LNCAP (cell line): Measurements from ENCODE around the gene ZNF282.

Experiments used
- TF ChIP-seq, protein P1 (sequence below): fragments of 450-650 bp; IDR thresholded peaks from 2 replicates; pipeline ENCODE4 v1.5.1; 2017; ENCODE audit warnings: mild to moderate bottlenecking

The ZNF282 gene

DNA sequence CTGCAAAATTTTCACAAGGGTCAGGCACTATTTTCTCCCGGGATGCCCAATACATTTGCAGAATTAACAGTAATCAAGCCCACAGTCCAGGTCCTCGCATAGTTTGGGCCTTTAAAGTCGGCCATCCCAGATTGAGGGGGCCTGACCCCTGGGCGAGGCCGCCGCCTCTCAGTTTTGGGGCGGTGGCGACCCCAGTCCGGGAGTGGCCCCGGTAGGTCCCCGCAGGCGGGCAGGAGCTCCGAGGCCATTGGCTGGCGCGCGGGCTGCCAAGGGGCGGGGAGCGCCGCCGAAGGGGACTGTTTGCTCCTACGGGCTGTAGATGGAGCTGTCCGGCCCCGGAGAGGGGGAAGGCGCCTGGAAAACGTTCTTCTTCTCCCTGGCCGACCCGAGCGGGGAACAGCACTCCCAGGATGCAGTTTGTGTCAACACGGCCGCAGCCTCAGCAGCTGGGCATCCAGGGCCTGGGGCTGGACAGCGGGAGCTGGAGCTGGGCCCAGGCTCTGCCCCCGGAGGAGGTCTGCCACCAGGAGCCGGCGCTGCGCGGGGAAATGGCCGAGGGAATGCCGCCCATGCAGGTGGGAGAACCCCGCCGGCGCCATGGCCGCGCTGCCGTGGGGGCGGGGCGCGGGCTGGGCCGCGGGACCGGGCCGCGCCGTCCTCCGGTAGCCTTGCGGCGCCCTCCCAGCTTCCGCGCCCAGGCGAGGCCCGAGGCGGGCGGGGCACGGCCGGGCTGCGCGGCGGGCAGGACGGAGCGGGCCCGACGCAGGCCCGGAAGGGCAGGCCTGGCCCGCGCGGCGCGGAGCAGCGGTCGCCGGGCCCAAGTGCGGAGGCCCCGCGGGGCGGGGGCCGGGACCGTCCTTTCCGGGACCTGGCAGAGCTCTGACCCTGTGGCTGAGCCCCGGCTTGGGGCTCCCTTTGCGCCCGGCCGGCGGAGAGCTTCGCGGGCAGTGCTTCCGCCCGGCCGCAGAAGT, at the start of gene ZNF282:
Gene ZNF282 (plus strand): TSS at position 367 of the 971 bp plus-strand sequence. CDS start 44 bp downstream, at position 411.
- TF ChIP-seq, protein P1, sequence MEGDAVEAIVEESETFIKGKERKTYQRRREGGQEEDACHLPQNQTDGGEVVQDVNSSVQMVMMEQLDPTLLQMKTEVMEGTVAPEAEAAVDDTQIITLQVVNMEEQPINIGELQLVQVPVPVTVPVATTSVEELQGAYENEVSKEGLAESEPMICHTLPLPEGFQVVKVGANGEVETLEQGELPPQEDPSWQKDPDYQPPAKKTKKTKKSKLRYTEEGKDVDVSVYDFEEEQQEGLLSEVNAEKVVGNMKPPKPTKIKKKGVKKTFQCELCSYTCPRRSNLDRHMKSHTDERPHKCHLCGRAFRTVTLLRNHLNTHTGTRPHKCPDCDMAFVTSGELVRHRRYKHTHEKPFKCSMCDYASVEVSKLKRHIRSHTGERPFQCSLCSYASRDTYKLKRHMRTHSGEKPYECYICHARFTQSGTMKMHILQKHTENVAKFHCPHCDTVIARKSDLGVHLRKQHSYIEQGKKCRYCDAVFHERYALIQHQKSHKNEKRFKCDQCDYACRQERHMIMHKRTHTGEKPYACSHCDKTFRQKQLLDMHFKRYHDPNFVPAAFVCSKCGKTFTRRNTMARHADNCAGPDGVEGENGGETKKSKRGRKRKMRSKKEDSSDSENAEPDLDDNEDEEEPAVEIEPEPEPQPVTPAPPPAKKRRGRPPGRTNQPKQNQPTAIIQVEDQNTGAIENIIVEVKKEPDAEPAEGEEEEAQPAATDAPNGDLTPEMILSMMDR: peak; percentile 74

DNA sequence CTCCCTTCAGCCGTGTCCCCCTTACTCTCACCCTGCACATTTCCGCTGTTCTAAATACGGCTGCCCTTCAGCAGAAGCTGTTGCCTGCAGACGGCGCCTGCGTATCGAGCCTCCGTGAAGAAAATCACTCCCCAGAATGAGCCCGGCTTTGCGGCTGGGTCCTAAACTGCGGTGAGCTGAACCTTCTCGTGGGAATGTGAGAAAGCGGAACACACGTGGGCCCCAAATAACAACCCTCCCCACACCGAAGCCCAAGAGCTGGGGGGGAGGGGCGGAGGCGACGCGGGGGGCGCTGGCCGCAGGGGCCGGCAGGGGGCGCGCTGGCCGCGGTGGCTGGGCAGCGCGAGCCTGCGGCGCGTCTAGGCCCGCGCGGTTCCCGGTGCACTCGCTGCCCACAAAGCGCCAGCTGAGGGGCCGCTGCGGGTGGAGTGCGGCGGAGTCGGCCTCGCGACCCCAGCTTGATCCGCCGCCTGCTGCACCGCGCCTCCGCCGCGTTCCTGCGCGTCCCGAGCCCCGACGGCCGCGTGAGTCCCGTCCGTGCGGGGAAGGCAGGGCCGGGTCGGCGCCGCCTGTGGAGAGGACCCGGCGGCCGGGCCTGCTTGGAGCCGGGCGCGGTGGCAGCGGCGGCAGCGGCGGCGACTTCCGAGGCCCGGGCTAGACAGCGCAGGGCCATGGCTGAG, 48.1 kb upstream of the ZNF282 start, which contains the start of gene ZNF398:
Gene ZNF398 (plus strand): TSS at position 382 of the 680 bp plus-strand sequence. CDS start 290 bp downstream, at position 672.
- TF ChIP-seq, protein P1: peak; percentile 94

DNA sequence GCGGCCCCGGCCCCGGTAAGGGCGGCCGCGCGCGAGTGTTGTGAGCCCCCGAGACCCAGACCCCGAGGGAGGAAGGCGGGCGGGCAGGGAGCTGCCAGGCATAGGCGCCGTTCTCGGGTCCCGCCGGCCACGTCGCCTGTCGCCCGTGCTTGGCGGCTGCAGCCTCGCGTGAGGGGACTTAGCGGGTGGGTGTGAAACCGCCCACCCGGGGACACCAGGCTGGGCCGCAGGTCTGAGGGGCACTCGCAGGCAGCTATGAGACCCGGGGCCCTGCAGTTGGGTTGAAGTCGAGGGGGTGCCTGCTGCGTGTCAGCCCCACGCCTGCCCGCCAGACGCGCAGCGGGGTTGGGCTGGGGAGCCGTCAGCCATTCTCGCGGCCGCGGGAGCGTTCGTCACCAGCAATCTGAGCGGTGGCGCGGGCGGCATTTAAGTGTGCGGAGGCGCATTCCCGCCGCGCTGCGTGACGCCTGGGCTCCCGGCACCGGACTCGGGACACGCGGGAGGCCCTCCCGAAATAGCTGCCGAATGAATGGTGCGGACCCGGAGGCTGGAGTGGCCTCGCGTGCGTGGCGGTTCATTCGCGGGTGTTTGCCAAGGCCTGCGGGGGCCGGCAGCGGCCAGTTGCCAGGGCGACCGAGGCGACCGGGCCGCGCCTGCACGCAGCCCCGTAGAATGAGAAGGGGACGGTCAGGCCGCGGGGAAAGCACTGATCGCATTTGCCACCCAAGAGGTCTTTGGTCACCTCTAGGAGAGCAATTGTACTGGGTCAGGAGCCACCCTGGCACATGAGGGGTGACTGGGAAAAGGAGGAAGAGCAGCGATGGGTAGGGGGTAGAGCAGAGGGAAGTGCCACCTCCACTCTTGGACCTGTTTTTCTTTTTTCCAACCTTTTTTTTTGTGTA, 47.3 kb upstream of the ZNF282 start:
- TF ChIP-seq, protein P1: no peak

DNA sequence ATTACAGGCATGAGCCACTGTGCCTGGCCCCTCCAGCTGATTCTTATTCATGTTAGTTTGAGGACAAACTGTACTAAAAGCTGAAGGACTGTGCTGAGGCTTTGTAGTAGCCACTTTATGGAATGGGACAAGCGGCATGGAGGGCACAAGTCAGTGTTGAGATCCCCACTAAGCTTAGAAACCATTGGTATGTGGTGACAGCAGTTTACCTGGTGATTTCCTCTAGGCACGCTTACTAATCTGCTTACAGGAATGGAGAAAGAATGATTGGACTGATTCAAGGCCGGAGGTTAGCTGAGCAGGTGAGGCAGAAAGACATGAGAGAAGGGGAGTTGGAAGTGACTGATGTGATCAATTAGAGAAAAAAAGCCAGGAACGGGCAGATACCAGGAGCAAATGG, 44.4 kb upstream of the ZNF282 start:
- TF ChIP-seq, protein P1: no peak

DNA sequence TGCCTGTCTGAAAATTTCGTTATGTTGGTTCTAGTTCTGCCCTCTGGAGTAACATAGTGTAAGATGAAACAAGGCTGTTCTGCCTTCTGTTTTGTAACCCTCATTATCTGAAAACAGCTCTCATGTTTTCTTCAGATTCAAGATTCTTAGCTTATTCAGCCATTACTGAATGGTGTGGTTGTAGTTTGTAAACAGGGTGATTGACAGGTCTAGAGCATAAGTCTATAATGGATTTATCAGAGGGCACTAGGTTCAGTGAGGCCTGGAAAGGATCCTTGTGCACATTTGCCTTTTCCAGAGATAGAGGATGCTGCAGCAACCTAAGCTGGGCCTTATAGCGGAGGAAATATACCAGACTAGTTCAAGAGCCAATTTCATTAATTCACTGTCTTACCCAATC, 42.0 kb upstream of the ZNF282 start:
- TF ChIP-seq, protein P1: no peak

DNA sequence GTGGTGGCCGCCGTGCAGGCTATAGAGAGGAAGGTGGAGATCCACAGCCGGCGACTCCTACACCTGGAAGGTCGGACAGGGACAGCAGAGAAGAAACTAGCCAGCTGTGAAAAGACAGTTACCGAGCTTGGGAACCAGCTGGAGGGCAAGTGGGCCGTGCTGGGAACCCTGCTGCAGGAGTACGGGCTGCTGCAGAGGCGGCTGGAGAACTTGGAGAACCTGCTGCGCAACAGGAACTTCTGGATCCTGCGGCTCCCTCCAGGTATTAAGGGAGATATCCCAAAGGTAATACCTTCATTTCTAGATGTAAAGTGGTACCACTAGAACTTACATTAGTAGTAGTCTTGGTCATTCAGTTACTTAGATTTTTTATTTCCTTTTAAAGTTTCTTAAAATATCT, 41.3 kb upstream of the ZNF282 start:
- TF ChIP-seq, protein P1: no peak

DNA sequence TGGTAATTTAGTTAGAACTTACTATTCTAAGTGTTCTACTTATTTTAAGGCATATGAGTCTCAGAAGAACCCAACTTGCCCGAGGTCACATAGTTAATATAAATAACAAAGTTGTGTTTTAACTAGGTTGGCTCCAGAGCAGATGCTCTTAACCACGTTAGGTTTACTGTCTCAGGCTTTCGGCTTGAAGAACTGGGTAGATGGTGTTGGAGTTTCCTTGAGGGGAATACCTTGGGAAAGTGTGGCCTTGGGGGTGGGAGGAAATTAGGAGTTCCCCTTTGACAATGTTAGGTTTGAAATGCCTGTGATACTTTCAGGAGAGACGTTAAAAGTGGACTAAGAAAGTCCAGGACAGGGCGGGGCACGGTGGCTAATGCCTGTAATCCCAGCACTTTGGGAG, 38.4 kb upstream of the ZNF282 start:
- TF ChIP-seq, protein P1: no peak
